Ascending aorta (tissue), 2 donors: ENCODE results near the gene DYDC1. TPM values are rescaled to one million over a fixed set of nuclear protein-coding genes. Genes with fewer than 3 reads are reported as not detected.
"Not testable (repeated sequence)": the region's sequence is repeated elsewhere in the genome, so short reads cannot be mapped to it uniquely, and the experiment has no call there.

Experiments used
- DNase-seq, 2 donors: peaks; one replicate each; pipeline ENCODE4 v3.0.0-alpha.2; 2019; ENCODE audit warnings: low spot score in 2 of 2
- H3K27ac ChIP-seq, 2 donors: fragments of 200-600 bp; sonication (generic); one replicate each; pipeline ENCODE4 v1.5.1; 2016 to 2017; ENCODE audit warnings: mild to moderate bottlenecking in 1 of 2
- H3K27me3 ChIP-seq: fragments of 200-600 bp; sonication (generic); one replicate; pipeline ENCODE4 v1.5.1; 2017
- H3K36me3 ChIP-seq, 2 donors: fragments of 200-600 bp; sonication (generic); one replicate each; pipeline ENCODE4 v1.5.1; 2016
- H3K4me1 ChIP-seq, 2 donors: fragments of 200-600 bp; sonication (generic); one replicate each; pipeline ENCODE4 v1.5.1; 2016 to 2017; ENCODE audit warnings: mild to moderate bottlenecking in 1 of 2
- H3K4me3 ChIP-seq, 2 donors: fragments of 200-600 bp; sonication (generic); one replicate each; pipeline ENCODE4 v1.5.1; 2016 to 2017; ENCODE audit warnings: mild to moderate bottlenecking in 1 of 2
- H3K9me3 ChIP-seq, 2 donors: fragments of 200-600 bp; sonication (generic); one replicate each; pipeline ENCODE4 v1.5.1; 2016
- intact Hi-C: fragments of 100-400 bp; cut with DNase I; formaldehyde crosslinking; loops from one replicate; pipeline ENCODE4 v1.15.1; 2023
- total RNA-seq: library from RNA; depleted of rRNA; stranded (reverse); fragments of >200 nt; gene quantifications from one replicate; pipeline ENCODE4 v1.1.0, GENCODE V29; 2016
- TF ChIP-seq, protein P1 (sequence below), 3 experiments: fragments of 200-600 bp in 2 of 3; fragments of 450-650 bp in 1 of 3; sonication (generic) in 2 of 3; IDR thresholded peaks; one replicate each; pipeline ENCODE4 v1.5.1; 2016 to 2019; ENCODE audit warnings: antibody characterized with exemption in 3 of 3, mild to moderate bottlenecking in 1 of 3, moderate library complexity in 1 of 3

The DYDC1 gene
- total RNA-seq, 1 donor from 2014 or later, result not detected

GRCh38 chr10:80315391-80315790 is 41.2 kb downstream of the DYDC1 start:
- H3K4me1 ChIP-seq, result no peaks in the 10 kb centered on the region
- H3K36me3 ChIP-seq, result no peaks in the 10 kb centered on the region
- H3K4me3 ChIP-seq, result no peak overlapping the region
- no peak overlapping the region for H3K27ac ChIP-seq
- TF ChIP-seq, protein P1, sequence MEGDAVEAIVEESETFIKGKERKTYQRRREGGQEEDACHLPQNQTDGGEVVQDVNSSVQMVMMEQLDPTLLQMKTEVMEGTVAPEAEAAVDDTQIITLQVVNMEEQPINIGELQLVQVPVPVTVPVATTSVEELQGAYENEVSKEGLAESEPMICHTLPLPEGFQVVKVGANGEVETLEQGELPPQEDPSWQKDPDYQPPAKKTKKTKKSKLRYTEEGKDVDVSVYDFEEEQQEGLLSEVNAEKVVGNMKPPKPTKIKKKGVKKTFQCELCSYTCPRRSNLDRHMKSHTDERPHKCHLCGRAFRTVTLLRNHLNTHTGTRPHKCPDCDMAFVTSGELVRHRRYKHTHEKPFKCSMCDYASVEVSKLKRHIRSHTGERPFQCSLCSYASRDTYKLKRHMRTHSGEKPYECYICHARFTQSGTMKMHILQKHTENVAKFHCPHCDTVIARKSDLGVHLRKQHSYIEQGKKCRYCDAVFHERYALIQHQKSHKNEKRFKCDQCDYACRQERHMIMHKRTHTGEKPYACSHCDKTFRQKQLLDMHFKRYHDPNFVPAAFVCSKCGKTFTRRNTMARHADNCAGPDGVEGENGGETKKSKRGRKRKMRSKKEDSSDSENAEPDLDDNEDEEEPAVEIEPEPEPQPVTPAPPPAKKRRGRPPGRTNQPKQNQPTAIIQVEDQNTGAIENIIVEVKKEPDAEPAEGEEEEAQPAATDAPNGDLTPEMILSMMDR (IDR thresholded peaks at IDR 0.05), result no peak
- intact Hi-C loops, result no loop called here
- H3K9me3 ChIP-seq, result no peaks in the 10 kb centered on the region
- H3K27me3 ChIP-seq, result no peaks in the 10 kb centered on the region
- DNase-seq, result no peak

DNA sequence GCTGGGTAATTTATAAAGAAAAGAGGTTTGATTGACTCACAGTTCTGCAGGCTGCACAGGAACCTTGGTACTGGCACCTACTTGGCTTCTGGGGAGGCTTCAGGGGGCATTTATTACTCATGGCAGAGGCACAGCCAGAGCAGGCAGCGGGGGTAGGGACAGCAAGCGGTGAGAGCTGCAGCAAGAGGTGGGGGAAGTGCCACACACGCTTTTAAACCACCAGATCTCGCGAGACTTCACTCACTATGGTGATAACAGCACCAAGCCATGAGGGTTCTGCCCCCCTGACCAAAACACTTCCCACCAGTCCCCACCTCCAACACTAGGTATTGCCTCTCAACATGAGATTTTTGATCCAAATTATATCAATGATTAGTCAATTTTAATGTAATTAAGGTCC is 43.0 kb downstream of the DYDC1 start:
- Histone ChIP-seq H3K27ac (no peak overlapping the region), H3K4me3 (no peak overlapping the region), H3K27me3 (no peaks in the 10 kb centered on the region), H3K36me3 (no peaks in the 10 kb centered on the region), H3K4me1 (no peaks in the 10 kb centered on the region), H3K9me3 (no peaks in the 10 kb centered on the region)
- intact Hi-C loops, result no loop called here
- TF ChIP-seq, protein P1 (IDR thresholded peaks at IDR 0.05), result no peak
- DNase-seq, result no peak

GRCh38 chr10:80305989-80306388 is 50.6 kb downstream of the DYDC1 start:
- DNase-seq, H3K9me3 ChIP-seq, H3K4me1 ChIP-seq, H3K36me3 ChIP-seq, H3K27ac ChIP-seq, H3K27me3 ChIP-seq, H3K4me3 ChIP-seq, intact Hi-C loops: not testable (repeated sequence)

- Histone ChIP-seq H3K36me3 (no peaks in the 10 kb centered on the region), H3K27ac (no peak overlapping the region), H3K27me3 (no peaks in the 10 kb centered on the region), H3K4me3 (no peak overlapping the region), H3K9me3 (peaks cover 0 to 8% of the 10 kb centered on the region in 2 donors), H3K4me1 (no peaks in the 10 kb centered on the region)
- DNase-seq, result no peak
- intact Hi-C loops, result no loop called here
- TF ChIP-seq, protein P1 (IDR thresholded peaks at IDR 0.05), result no peak
Measured at GRCh38 chr10:80296942-80297341, 59.6 kb downstream of the DYDC1 start.

DNA sequence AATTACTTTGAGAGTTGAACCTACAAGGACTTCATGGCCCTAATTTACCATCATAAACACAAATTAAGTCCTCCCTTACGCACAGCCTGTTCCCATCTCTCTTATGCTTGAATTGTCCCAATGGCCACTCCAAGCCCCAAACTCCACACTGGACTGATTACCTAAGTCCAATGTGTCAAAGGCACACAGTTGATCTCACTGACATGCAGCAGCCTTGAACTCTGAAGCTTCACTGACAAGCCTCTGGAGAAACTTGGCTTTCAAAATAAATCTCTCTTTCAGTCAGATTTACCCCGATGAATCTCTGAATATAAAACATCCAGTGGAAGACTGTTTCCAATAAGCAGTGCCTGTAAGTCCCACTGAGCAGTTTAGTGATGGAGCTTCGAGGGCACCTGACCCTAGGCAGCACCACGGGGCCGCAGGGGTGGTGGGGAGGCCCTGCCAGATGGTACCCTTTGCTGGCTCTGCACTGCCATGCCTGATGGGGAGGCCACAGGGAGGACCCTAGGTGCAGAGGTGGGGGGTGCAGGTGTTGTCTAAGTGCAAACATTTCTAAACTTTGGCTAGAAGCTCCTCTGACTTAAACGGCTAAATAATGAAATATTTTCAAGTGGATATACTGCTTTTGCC is 63.8 kb downstream of the DYDC1 start:
- Histone ChIP-seq H3K27me3 (no peaks in the 10 kb centered on the region), H3K4me1 (no peaks in the 10 kb centered on the region), H3K27ac (no peak overlapping the region), H3K36me3 (no peaks in the 10 kb centered on the region), H3K9me3 (no peaks in the 10 kb centered on the region), H3K4me3 (no peak overlapping the region)
- intact Hi-C loops, result no loop called here
- TF ChIP-seq, protein P1 (IDR thresholded peaks at IDR 0.05), result no peak
- no peak for DNase-seq

DNA sequence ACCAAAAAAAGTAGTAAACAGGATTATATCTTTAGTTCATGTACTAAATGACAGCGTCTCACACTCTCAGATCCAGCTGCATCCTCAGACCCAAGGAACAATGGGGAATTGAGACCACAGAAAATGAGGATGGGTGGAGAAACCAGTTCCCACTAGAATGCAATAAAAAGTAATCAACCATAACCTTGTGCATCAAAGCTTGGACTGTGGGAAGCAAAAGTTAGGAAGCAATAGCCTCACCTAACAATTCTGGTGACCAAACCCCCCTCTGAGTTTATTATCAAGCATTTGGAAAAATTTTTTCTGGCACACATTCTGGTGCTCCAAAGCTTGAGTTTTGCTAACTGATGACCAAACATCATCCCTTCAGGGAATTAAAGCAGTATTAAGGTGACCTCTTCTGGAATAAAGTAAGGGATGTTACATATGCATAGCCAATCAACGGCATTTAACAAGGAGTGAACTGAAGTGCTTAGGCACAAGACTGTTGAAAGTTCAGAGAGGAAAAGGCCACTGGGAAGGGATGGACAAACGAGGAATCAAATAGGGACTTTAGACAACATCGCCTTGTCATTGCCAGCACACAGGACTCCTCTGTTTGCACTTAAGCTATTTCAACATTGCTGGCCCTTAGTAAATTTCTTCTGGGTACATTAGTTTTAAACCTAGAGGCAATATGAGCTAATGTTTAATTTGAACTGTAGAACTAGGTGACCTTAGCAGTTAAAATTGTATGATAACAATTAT is 65.9 kb downstream of the DYDC1 start:
- H3K4me1 ChIP-seq, result no peaks in the 10 kb centered on the region
- H3K9me3 ChIP-seq, result no peaks in the 10 kb centered on the region
- TF ChIP-seq, protein P1 (IDR thresholded peaks at IDR 0.05), result no peak
- intact Hi-C loops, result no loop called here
- no peaks in the 10 kb centered on the region for H3K27me3 ChIP-seq
- no peaks in the 10 kb centered on the region for H3K36me3 ChIP-seq
- no peak overlapping the region for H3K4me3 ChIP-seq
- DNase-seq, result no peak
- H3K27ac ChIP-seq, result no peak overlapping the region
